Stomach (tissue), 9 donors: ENCODE results near the gene COX17. TPM values are rescaled to one million over a fixed set of nuclear protein-coding genes. Genes with fewer than 3 reads are reported as not detected.
A peak's percentile ranks its signal among the peaks of the same experiment; 100 is the strongest.

Source experiments
- DNase-seq, 2 donors: peaks; one replicate each; pipeline versions ENCODE4 v3.0.0 to v3.0.0-alpha.2; 2013 to 2019
- H3K27ac ChIP-seq, 5 donors: fragments of 200-600 bp in 4 of 5; sonication (generic) in 4 of 5; one replicate each; pipeline ENCODE4 v1.5.1; 2013 to 2019; ENCODE audit warnings: mild to moderate bottlenecking in 1 of 5, moderate library complexity in 1 of 5
- H3K27me3 ChIP-seq, 3 donors: fragments of 200-600 bp; sonication (generic); one replicate each; pipeline ENCODE4 v1.5.1; 2017 to 2019; ENCODE audit warnings: mixed run types in 1 of 3
- H3K36me3 ChIP-seq, 4 donors: fragments of 200-600 bp; sonication (generic); 1 replicate in 3 of 4; 2 replicates in 1 of 4; pipeline ENCODE4 v1.5.1; 2016 to 2019
- H3K4me1 ChIP-seq, 4 donors: fragments of 200-600 bp; sonication (generic); one replicate each; pipeline ENCODE4 v1.5.1; 2016 to 2019
- H3K4me3 ChIP-seq, 4 donors: fragments of 200-600 bp; sonication (generic) in 3 of 4; one replicate each; pipeline ENCODE4 v1.5.1; 2016 to 2019; ENCODE audit warnings: mild to moderate bottlenecking in 1 of 4
- H3K9me3 ChIP-seq, 4 donors: fragments of 200-600 bp; sonication (generic); one replicate each; pipeline ENCODE4 v1.5.1; 2016 to 2019
- EP300 ChIP-seq: sonication (generic); formaldehyde crosslinking; IDR thresholded peaks from one replicate; pipeline ENCODE4 v1.6.1; 2017; ENCODE audit warnings: antibody characterized with exemption
- POLR2A ChIP-seq, 4 donors: fragments of 450-650 bp; IDR thresholded peaks; one replicate each; pipeline ENCODE4 v1.6.1; 2016; ENCODE audit warnings: antibody characterized with exemption in 4 of 4, control low read depth in 2 of 4, mild to moderate bottlenecking in 1 of 4, moderate library complexity in 1 of 4
- POLR2AphosphoS5 ChIP-seq, 3 donors: sonication (generic); formaldehyde crosslinking; IDR thresholded peaks; one replicate each; pipeline ENCODE4 v1.6.1; 2016; ENCODE audit warnings: antibody characterized with exemption in 3 of 3
- WGBS, 5 donors: extraction: QIAGEN DNeasy Blood & Tissue Kit in 3 of 5; methylation state at CpG; one replicate each; pipeline versions ENCODE4 v1.1.5 to v1.1.7; 2013 to 2018; 5-methylcytosine and 5-hydroxymethylcytosine counted together
- intact Hi-C: fragments of 100-400 bp; cut with DNase I; formaldehyde crosslinking; loops from one replicate; pipeline ENCODE4 v1.15.1; 2023; ENCODE audit warnings: low total_unique reads
- polyA plus RNA-seq, 3 donors: library from polyadenylated mRNA; stranded (reverse); fragments of 200-250 nt; gene quantifications; one replicate each; pipeline ENCODE4 v1.2.3, GENCODE V29; 2013
- total RNA-seq, 5 donors: library from RNA; depleted of rRNA; stranded (reverse); fragments of >200 nt; gene quantifications; one replicate each; pipeline versions ENCODE4 v1.1.0 to v1.2.3, GENCODE V29; 2014 to 2016
- TF ChIP-seq, protein P1 (sequence below), 7 experiments: fragments of 450-650 bp in 4 of 7; fragments of 200-600 bp in 3 of 7; sonication (generic) in 3 of 7; IDR thresholded peaks; one replicate each; pipeline ENCODE4 v1.5.1; 2016 to 2019; ENCODE audit warnings: antibody characterized with exemption in 7 of 7, control low read depth in 2 of 7, mild to moderate bottlenecking in 1 of 7
- donor health status: healthy with polysubstance abuse.
- donor health status: Bipolar disorder and iron deficiency.
- donor health status: healthy.

The COX17 gene
- total and polyA plus RNA-seq, 8 donors = 28.6 to 184 (median 57.5) TPM

DNA sequence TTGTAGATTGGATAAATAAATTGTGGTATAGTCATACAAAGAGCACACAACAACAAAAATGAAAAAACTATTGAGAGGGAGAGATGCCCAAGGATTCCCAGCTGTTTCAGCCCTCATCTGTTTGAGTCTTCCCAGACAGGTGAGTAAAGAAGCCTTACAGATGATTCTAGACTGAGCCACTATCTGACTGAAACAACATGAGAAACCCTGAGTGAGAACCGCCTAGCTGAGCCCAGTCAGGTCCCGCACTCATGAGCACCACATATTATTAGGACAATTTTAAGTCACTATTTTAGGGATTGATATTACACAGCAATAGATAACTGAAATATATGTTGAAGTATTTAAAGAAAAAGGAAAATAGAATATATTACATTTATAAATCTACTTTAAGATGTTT, 35.8 kb downstream of the COX17 start:
- no peak for DNase-seq
- Histone ChIP-seq H3K36me3 (peaks cover 4 to 28% (median 11%) of the 10 kb centered on the region in 4 donors), H3K9me3 (no peaks in the 10 kb centered on the region), H3K4me3 (no peak overlapping the region), H3K4me1 (peaks cover 0 to 23% (median 0%) of the 10 kb centered on the region in 4 donors), H3K27me3 (no peaks in the 10 kb centered on the region), H3K27ac (no peak overlapping the region)
- intact Hi-C loops = no loop called here
- 95 to 100% (median 97%) methylated on average over 2 of the region's 2 CpGs for WGBS, 5 donors
- TF ChIP-seq EP300 (no peak), POLR2A (IDR thresholded peaks at IDR 0.05) (no peak), POLR2AphosphoS5 (IDR thresholded peaks at IDR 0.05) (no peak)
- TF ChIP-seq, protein P1, sequence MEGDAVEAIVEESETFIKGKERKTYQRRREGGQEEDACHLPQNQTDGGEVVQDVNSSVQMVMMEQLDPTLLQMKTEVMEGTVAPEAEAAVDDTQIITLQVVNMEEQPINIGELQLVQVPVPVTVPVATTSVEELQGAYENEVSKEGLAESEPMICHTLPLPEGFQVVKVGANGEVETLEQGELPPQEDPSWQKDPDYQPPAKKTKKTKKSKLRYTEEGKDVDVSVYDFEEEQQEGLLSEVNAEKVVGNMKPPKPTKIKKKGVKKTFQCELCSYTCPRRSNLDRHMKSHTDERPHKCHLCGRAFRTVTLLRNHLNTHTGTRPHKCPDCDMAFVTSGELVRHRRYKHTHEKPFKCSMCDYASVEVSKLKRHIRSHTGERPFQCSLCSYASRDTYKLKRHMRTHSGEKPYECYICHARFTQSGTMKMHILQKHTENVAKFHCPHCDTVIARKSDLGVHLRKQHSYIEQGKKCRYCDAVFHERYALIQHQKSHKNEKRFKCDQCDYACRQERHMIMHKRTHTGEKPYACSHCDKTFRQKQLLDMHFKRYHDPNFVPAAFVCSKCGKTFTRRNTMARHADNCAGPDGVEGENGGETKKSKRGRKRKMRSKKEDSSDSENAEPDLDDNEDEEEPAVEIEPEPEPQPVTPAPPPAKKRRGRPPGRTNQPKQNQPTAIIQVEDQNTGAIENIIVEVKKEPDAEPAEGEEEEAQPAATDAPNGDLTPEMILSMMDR (IDR thresholded peaks at IDR 0.05) = no peak

DNA sequence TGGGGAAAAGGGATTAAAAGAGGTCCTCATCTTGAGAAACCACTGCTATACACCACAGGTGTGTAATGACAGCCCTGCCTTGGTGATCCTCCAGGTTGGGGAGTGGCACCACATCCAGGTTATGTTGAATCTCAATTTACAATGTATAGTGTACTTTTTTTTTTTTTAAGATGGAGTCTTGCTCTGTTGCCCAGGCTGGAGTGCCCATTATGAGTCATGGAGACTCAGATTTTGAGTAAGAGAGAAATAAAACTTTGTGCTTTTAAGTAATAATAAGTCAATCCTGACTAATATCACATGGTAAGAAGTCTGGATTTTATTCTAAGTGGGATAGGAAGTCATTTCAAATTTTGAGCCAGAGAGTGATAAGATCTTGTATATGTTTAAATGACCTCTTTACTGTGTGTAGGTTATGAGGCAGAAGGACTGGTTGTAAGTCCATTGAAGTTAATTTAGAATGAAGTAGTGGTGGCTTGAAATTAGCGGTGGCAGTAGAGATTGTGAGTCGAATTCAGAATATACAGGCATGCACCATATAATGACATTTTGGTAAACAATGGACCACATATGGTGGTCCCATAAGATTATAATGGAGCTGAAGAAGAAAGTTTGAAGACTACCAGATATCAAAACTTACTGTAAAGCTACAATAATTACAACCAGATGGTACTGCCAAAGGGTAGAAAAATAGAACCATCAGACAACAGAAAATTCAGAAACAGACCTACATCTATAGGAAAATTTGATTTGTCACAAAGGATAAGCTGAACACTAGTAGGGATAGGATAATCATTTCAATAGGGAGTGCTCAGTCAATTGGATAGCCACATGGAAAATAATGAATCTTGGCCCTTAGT, 37.5 kb downstream of the COX17 start:
- H3K9me3 ChIP-seq = no peaks in the 10 kb centered on the region
- peaks cover 0 to 23% (median 0%) of the 10 kb centered on the region in 4 donors for H3K4me1 ChIP-seq
- H3K27ac ChIP-seq = peak overlapping the region in 4 of 5 donors; percentile 72 to 84 (median 78)
- no peaks in the 10 kb centered on the region for H3K27me3 ChIP-seq
- TF ChIP-seq POLR2AphosphoS5 (IDR thresholded peaks at IDR 0.05) = no peak
- no peak for TF ChIP-seq POLR2A (IDR thresholded peaks at IDR 0.05)
- TF ChIP-seq, protein P1 (IDR thresholded peaks at IDR 0.05) = no peak
- TF ChIP-seq EP300 = no peak
- intact Hi-C loops = no loop called here
- DNase-seq = no peak
- peaks cover 4 to 18% (median 11%) of the 10 kb centered on the region in 4 donors for H3K36me3 ChIP-seq
- H3K4me3 ChIP-seq = no peak overlapping the region
- WGBS, 5 donors = 56 to 84% (median 74%) methylated on average over 2 of the region's 2 CpGs

GRCh38 chr3:119637679-119638477, 39.3 kb downstream of the COX17 start:
- peaks cover 4 to 14% (median 11%) of the 10 kb centered on the region in 4 donors for H3K36me3 ChIP-seq
- WGBS, 5 donors = 43 to 62% (median 56%) methylated on average over 3 of the region's 3 CpGs
- H3K4me1 ChIP-seq = peaks cover 0 to 16% (median 0%) of the 10 kb centered on the region in 4 donors
- peak in 1 of 2 donors; percentile 36 for DNase-seq
- no peak for TF ChIP-seq POLR2A (IDR thresholded peaks at IDR 0.05)
- TF ChIP-seq POLR2AphosphoS5 (IDR thresholded peaks at IDR 0.05) = peak in 1 of 3 donors; percentile 71
- TF ChIP-seq, protein P1 (IDR thresholded peaks at IDR 0.05) = no peak
- peak overlapping the region; percentile 72 to 84 (median 80) for H3K27ac ChIP-seq
- H3K9me3 ChIP-seq = no peaks in the 10 kb centered on the region
- H3K27me3 ChIP-seq = no peaks in the 10 kb centered on the region
- intact Hi-C loops = no loop called here
- H3K4me3 ChIP-seq = no peak overlapping the region

- Histone ChIP-seq H3K4me3 (no peak overlapping the region), H3K9me3 (no peaks in the 10 kb centered on the region), H3K27ac (peak overlapping the region; percentile 72 to 84 (median 80)), H3K36me3 (peaks cover 1 to 11% (median 7%) of the 10 kb centered on the region in 4 donors), H3K27me3 (no peaks in the 10 kb centered on the region), H3K4me1 (peaks cover 0 to 16% (median under 1%) of the 10 kb centered on the region in 4 donors)
- 89 to 95% (median 90%) methylated on average over 4 of the region's 4 CpGs for WGBS, 5 donors
- intact Hi-C loops = no loop called here
- TF ChIP-seq, protein P1 (IDR thresholded peaks at IDR 0.05) = no peak
- no peak for TF ChIP-seq POLR2A (IDR thresholded peaks at IDR 0.05)
- TF ChIP-seq POLR2AphosphoS5 (IDR thresholded peaks at IDR 0.05) = no peak
- TF ChIP-seq EP300 = no peak
- no peak for DNase-seq
Observed at GRCh38 chr3:119636891-119637611, 40.2 kb downstream of the COX17 start.
